Measurements from ENCODE around the gene PCDH19. TPM values are rescaled to one million over a fixed set of nuclear protein-coding genes. Genes with fewer than 3 reads are reported as not detected.
A peak's percentile ranks its signal among the peaks of the same experiment; 100 is the strongest.

Gene PCDH19
- total and polyA plus RNA-seq, 3 donors from 2014 or later, result 1.9 to 4.5 (median 3.4) TPM

DNA sequence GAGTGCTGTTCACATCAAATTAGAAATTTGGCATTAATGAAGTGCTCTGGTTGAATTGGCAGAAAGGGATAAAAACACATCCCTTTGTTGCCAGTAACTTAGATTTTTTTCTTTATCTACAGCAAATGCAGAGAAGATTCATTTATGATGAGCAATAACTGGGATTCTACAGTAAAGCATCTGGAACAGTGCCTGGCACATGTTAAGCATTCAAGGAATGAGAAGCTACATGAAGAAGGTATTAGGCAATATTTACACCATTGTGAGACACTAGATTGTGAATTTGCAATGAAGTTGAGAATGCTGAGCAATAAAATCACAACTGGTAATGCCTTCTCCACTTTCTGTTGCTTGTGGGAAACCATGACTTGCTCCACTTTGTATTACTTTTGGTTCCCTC is 33.5 kb downstream of the PCDH19 start:
- no peaks in the 10 kb centered on the region for H3K9me3 ChIP-seq
- no peaks in the 10 kb centered on the region for H3K4me1 ChIP-seq
- DNase-seq, result no peak
- TF ChIP-seq POLR2A (IDR thresholded peaks at IDR 0.05), result no peak
- TF ChIP-seq, protein P1, sequence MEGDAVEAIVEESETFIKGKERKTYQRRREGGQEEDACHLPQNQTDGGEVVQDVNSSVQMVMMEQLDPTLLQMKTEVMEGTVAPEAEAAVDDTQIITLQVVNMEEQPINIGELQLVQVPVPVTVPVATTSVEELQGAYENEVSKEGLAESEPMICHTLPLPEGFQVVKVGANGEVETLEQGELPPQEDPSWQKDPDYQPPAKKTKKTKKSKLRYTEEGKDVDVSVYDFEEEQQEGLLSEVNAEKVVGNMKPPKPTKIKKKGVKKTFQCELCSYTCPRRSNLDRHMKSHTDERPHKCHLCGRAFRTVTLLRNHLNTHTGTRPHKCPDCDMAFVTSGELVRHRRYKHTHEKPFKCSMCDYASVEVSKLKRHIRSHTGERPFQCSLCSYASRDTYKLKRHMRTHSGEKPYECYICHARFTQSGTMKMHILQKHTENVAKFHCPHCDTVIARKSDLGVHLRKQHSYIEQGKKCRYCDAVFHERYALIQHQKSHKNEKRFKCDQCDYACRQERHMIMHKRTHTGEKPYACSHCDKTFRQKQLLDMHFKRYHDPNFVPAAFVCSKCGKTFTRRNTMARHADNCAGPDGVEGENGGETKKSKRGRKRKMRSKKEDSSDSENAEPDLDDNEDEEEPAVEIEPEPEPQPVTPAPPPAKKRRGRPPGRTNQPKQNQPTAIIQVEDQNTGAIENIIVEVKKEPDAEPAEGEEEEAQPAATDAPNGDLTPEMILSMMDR (IDR thresholded peaks at IDR 0.05), result no peak
- no peak overlapping the region for H3K27ac ChIP-seq
- no peak overlapping the region for H3K4me3 ChIP-seq
- H3K27me3 ChIP-seq, result no peaks in the 10 kb centered on the region
- intact Hi-C loops (cut with DNase I; ENCODE audit: low total_unique reads), result no loop called here
- H3K36me3 ChIP-seq (ENCODE audit: low read depth, missing control alignments), result no peaks in the 10 kb centered on the region

DNA sequence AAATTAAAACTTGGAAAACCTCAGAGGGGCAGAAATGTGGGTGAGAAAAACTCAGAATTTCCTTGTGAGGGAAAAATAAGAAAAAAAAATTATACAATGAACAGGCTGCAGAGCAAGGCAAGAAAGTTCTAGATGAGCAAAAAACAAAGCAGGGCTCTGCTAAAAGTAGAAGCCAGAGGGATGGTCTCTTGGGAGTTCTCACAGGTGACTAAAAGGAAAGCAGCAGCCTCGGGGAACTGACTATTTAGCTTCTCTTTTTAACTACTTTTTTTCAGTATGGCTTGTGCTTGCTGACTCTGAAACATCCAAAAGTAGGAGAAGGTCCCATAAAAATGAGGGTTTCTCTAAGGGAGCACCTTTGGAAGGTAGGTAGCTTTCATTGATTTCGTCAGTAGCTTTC is 36.4 kb downstream of the PCDH19 start:
- no peaks in the 10 kb centered on the region for H3K9me3 ChIP-seq
- H3K4me3 ChIP-seq, result no peak overlapping the region
- intact Hi-C loops (cut with DNase I; ENCODE audit: low total_unique reads), result no loop called here
- DNase-seq, result no peak
- H3K36me3 ChIP-seq (ENCODE audit: low read depth, missing control alignments), result no peaks in the 10 kb centered on the region
- H3K4me1 ChIP-seq, result no peaks in the 10 kb centered on the region
- no peak for TF ChIP-seq POLR2A (IDR thresholded peaks at IDR 0.05)
- TF ChIP-seq, protein P1 (IDR thresholded peaks at IDR 0.05), result no peak
- H3K27ac ChIP-seq, result no peak overlapping the region
- WGBS, 2 donors, result 57 to 68% methylated on average over 2 of the region's 2 CpGs
- H3K27me3 ChIP-seq, result no peaks in the 10 kb centered on the region

DNA sequence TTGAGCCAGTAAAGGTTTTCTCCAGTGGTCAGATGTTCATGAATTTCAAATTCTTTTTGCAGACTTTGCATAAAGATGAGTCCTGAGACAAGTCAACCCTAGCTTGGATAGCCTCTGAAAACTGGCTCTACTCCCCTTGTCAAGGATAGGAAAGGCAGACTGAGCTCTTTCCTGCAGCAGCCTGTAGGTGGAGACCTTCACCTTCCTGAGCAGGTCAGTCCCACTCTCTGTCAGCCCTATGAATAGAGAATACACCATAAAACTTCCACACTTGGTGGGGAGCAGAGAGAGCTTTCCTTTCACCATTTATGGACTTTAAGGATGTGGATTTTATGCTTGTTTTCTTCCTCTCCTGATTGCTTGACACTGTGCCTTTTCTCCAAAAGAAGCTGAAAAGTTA is 41.9 kb downstream of the PCDH19 start:
- intact Hi-C loops (cut with DNase I; ENCODE audit: low total_unique reads), result no loop called here
- DNase-seq, result peak; percentile 15
- Histone ChIP-seq H3K27ac (no peak overlapping the region), H3K9me3 (no peaks in the 10 kb centered on the region), H3K4me1 (no peaks in the 10 kb centered on the region), H3K4me3 (no peak overlapping the region), H3K36me3 (ENCODE audit: low read depth, missing control alignments) (no peaks in the 10 kb centered on the region), H3K27me3 (no peaks in the 10 kb centered on the region)
- TF ChIP-seq POLR2A (IDR thresholded peaks at IDR 0.05), result no peak
- TF ChIP-seq, protein P1 (IDR thresholded peaks at IDR 0.05), result no peak

DNA sequence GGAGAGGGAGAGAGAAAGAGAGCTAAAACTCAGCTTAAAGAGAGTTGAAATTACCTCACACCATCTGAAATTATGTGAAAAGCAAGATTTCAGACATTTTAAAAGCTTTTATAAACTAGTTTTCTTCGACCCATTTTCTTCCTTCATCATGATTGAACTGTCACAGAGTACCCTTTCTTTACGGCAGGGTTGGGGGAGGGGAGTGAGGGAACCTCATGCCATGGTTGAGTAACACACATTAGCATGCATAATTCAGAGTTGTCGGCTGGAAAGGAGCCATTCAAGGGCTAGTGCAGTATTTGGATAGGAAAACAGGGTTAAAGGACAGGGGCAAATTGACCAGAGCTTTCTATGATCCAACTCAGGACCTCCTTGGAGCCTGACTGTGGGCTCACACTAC is 46.2 kb downstream of the PCDH19 start:
- Histone ChIP-seq H3K9me3 (no peaks in the 10 kb centered on the region), H3K27ac (no peak overlapping the region), H3K4me1 (no peaks in the 10 kb centered on the region), H3K4me3 (no peak overlapping the region), H3K27me3 (no peaks in the 10 kb centered on the region), H3K36me3 (ENCODE audit: low read depth, missing control alignments) (no peaks in the 10 kb centered on the region)
- no peak for DNase-seq
- no peak for TF ChIP-seq POLR2A (IDR thresholded peaks at IDR 0.05)
- TF ChIP-seq, protein P1 (IDR thresholded peaks at IDR 0.05), result no peak
- WGBS, 2 donors, result 71 to 80% methylated on average over 3 of the region's 3 CpGs
- intact Hi-C loops (cut with DNase I; ENCODE audit: low total_unique reads), result no loop called here

DNA sequence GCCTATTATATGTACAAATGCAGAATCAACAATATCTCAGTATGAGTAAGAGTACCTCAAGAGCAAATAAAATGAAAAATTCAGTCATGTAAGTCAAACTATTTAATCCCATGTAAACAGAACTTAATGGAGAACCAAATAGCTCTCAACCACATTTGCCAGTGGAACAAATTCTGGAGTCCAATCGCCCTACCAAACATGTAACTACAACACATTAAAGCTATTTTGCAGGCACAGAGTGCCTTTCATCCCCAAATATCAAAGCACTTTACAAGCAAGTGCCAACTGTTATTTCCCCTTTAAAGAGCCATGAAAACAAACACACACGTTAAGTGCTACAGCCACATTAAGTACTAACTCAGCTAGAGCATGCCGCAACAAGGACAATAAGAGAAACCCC is 51.3 kb downstream of the PCDH19 start:
- no peak for DNase-seq
- intact Hi-C loops (cut with DNase I; ENCODE audit: low total_unique reads), result no loop called here
- WGBS, 2 donors, result 73 to 76% methylated on average over 3 of the region's 3 CpGs
- H3K36me3 ChIP-seq (ENCODE audit: low read depth, missing control alignments), result no peaks in the 10 kb centered on the region
- no peak overlapping the region for H3K4me3 ChIP-seq
- no peaks in the 10 kb centered on the region for H3K4me1 ChIP-seq
- no peaks in the 10 kb centered on the region for H3K9me3 ChIP-seq
- no peak for TF ChIP-seq POLR2A (IDR thresholded peaks at IDR 0.05)
- TF ChIP-seq, protein P1 (IDR thresholded peaks at IDR 0.05), result no peak
- H3K27ac ChIP-seq, result no peak overlapping the region
- H3K27me3 ChIP-seq, result no peaks in the 10 kb centered on the region

Data from testis (tissue), 3 donors.